ENCODE results near the gene GJC1.
"Not testable (repeated sequence)": the region's sequence is repeated elsewhere in the genome, so short reads cannot be mapped to it uniquely, and the experiment has no call there.

Gene GJC1

DNA sequence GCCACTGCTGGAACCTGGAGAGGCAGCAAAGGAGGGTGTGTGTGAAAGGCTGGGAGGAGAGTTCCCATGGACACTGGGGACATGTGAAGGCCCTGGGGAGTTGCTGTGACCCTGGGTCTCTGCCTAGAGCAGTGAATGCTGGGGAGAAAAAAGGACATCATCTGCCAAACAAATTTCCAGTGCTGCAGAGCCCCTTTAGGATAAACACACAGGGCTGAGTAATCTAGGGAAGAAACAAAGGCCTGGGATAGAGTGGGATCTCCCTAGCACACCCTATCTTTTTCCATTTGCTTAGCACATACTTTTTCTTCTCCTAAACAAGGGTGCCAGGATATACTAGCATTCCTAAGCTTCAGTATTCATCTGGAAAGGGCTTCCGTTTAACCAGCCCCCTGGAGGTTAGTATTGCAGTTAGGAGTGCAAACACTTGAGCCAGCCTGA is 14.3 kb upstream of the GJC1 start:
- DNase-seq (ENCODE audit: low read depth, low spot score), result peak; percentile 35

DNA sequence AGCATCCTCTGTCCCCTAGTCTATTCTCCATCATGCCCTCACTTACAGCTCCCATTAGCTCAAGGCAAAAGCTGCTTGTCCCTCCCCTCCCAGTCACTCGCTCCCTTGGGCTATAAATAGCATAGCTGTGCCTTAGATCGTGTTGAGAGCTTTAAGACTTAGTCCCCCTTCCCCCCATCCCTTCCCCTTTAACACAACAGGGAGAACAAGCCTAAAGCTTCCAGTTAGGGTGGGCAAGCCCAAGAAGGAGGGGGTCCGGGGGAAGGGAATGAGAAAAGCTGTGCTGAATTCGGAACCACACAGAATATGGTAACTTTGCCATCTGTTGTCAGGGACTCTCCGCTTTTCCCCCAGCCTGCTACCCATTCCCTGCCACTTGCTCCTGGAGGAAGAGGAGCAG is 12.7 kb upstream of the GJC1 start:
- peak; percentile 28 for DNase-seq (ENCODE audit: low read depth, low spot score)

DNA sequence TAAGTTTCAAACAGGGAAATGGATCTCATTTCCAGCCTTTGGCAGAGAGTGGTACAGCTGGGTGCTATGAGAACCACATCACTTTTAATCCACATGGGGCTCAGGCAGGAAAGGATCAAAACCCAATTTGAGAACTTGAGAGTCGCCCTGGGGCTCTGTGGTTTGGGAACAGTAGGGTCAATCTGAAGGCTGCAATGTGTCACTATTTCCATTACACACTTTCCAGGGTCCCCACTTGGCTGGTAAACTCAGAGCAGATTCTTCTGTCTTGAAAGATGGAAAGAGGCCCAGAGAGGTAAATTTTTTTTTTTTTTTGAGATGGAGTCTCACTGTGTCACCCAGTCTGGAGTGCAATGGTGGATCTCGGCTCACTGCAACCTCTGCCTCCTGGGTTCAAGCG is 10.8 kb upstream of the GJC1 start:
- DNase-seq (ENCODE audit: low read depth, low spot score), result no peak

- no peak for DNase-seq (ENCODE audit: low read depth, low spot score)
Observed at GRCh38 chr17:44840274-44840673, 10.2 kb upstream of the GJC1 start.

GRCh38 chr17:44837196-44837595 is 7.1 kb upstream of the GJC1 start:
- no peak for DNase-seq (ENCODE audit: low read depth, low spot score)

GRCh38 chr17:44832805-44833204 is 2.7 kb upstream of the GJC1 start:
- DNase-seq (ENCODE audit: low read depth, low spot score), result peak; percentile 28

DNA sequence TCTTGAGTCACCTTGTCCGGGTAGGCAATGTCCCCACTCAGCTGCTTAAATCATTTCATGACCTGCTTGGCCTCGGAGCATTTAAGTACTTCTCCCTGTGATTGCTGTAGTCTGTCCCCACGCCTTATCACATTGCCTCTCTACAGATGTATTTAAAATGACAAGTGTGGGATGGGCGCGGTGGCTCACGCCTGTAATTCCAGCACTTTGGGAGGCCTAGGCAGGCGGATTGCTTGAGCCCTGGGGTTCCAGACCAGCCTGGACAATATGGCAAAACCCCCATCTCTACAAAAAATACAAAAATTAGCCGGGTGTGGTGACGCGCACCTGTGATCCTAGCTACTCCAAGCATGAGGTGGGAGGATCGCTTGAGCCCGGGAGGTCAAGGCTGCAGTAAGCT is 1.3 kb upstream of the GJC1 start:
- DNase-seq (ENCODE audit: low read depth, low spot score), result no peak

DNA sequence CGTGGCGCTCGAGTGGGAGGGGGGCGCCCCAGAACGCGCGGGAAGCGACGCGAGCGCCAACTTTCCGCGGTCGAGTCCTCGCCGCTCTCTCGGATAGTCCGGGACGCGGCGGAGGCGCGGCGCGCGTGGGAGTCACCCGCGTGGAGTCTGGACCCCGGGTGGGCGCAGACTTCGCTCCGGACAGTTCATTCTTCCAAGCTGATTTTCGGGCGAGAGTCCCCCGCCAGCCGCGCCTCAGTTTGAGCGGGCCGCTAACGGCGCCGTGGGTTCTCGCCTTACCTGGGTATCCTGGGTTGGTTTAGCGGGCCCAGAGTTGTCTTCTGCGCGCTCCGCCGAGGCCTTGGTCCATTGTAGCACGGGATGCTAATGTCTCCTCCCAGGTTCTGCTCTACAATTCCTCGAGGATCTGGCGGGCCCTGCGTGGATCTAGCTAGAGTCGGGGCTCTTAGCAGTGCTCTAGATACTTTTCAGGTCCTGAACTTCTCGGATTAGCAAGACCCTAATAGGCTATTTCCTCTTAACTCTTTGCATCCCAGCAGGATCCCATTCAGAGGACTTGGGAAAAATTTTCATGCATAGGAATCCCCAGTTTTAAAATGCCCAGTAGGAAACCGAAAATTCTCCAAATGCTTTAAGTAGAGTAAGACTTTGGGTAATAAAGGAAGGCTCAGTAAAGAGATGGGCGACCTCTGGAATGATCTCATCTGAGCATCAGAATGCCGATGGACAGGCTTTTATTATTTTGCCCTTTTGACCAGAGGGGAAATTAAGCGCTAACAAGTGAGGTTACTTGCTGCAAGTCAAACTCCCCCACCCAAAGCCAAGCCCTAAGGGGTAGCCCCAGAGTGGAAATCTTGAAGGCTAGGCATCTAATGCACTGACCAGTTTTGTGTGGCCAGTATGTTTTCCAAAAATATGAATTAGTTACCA is 537 bp upstream of the GJC1 start:
- DNase-seq (ENCODE audit: low read depth, low spot score), result peak; percentile 88

DNA sequence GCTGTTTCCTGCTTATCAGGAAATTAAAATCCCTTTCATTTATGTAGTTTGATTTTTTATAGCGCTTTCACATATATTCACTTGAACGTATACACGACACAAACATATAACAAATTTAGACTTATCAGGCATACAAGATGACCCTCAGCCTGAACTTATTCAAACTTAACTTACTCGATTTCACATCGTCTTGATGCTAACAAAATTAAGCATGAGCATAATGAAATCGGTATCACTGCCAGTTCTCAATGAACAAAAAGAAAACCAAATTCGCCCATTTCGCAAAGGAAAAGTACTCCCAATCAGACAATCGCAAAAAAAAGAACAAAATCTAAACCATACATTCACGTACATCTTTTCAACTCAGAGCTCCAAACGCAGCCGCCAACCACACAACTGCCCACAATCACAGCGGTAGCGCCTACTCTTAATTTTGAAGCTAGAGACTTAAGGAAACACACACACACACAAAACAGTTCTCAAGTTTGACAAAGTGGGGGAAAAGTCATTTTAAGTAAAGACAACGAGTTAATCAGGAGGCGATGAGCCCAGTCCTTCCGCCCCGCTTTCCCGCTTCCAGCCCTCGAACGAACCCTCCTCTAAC is 1.1 kb downstream of the GJC1 start:
- DNase-seq (ENCODE audit: low read depth, low spot score), result no peak

GRCh38 chr17:44827863-44828262 is 2.2 kb downstream of the GJC1 start:
- no peak for DNase-seq (ENCODE audit: low read depth, low spot score)

GRCh38 chr17:44826123-44826790 is 3.8 kb downstream of the GJC1 start:
- DNase-seq (ENCODE audit: low read depth, low spot score), result no peak

DNA sequence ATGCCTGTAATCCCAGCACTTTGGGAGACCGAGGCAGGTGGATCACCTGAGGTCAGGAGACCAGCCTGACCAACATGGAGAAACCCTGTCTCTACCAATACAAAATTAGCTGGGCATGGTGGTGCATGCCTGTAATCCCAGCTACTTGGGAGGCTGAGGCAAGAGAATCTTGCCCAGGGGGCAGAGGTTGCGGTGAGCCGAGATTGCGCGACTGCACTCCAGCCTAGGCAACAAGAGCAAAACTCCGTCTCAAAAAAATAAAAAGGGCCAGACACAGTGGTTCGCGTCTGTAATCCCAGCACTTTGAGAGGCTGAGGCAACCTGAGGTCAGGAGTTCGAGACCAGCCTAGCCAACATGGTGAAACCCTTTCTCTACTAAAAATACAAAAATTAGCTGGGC is 4.9 kb downstream of the GJC1 start:
- not testable (repeated sequence) for DNase-seq (ENCODE audit: low read depth, low spot score)

DNA sequence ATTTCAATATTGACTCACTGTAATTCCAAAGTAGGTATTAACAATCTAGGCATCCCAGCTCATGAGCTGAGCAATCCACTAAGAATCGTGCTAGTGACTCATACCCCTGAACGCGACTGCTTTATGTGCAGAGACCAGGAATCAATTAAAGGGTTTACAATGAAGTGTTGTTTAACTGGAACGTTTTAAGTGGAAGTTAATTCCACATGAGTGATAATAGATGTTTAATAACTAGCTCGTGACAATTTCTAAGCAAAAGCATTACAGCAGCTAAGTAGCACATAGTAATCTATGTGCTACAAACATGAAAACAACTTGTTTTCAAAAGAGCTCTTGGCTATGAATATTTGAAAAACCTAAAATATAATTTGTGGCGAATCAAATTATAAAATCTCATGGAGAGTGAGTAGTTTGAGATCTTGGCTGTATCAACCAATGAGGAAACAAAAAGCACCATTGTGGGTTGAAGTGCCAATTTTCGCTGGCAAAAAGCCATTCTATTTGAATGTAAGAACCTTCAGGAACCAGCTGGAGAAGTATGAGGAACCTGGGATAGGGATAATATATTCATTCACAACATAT is 9.4 kb downstream of the GJC1 start:
- no peak for DNase-seq (ENCODE audit: low read depth, low spot score)

DNA sequence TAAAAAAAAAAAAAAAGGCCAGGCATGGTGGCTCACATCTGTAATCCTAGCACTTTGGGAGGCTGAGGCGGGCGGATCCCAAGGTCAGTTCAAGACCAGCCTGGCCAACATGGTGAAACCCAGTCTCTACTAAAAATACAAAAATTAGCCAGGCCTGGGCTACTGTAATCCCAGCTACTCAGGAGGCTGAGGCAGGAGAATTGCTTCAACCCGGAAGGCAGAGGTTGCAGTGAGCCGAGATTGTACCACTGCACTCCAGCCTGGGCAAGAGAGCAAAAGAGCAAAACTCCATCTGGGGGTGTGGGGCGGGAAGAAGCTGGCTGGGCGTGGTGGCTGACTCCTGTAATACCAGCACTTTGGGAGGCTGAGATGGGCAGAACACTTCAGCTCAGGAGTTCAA is 11.6 kb downstream of the GJC1 start:
- DNase-seq (ENCODE audit: low read depth, low spot score), result not testable (repeated sequence)

- no peak for DNase-seq (ENCODE audit: low read depth, low spot score)
Observed at GRCh38 chr17:44812263-44812662, 17.8 kb downstream of the GJC1 start.

DNA sequence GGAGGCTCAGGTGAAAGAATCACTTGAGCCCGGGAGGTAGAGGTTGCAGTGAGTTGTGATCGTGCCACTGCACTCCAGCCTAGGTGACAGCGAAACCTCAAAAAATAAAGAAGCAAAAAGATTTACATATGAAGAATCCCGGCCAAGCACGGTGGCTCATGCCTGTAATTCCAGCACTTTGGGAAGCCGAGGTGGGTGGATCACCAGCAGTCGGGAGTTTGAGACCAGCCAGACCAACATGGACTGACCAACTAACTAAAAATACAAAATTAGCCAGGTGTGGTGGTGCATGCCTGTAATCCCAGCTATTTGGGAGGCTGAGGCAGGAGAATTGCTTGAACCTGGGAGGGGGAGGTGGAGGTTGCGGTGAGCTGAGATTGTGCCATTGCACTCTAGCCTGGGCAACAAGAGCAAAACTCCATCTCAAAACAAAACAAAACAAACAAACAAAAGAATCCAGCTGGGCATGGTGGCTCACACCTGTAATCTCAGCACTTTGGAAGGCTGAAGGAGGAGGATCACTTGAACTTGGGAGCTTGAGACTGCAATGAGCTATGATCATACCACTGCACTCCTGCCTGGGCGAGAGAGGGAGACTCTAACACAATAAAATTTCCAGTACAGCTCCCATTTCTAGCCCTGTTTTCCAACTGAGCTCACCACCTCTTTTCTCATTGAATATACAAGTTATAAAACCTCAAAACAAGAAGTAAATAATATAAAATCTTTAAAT is 21.3 kb downstream of the GJC1 start:
- DNase-seq (ENCODE audit: low read depth, low spot score), result not testable (repeated sequence)

DNA sequence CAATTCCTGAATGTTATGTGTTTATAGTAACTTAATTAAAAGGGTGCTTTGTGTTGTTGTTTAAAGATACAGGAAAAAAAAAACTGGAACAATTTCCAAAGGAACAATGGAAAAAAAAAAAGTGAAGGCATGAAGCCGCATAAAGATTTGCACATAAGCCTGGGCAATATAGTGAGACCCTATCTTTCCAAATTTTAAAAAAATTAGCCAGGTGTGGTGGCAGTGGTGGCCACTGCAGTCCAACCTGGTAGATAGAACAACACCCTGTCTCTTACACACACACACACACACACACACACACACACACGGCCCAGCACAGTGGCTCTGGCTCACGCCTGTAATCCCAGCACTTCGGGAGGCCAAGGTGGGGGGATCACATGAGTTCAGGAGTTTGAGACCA is 21.9 kb downstream of the GJC1 start:
- no peak for DNase-seq (ENCODE audit: low read depth, low spot score)

- no peak for DNase-seq (ENCODE audit: low read depth, low spot score)
Observed at GRCh38 chr17:44807817-44808155, 22.3 kb downstream of the GJC1 start.

GRCh38 chr17:44807093-44807816 is 22.8 kb downstream of the GJC1 start:
- no peak for DNase-seq (ENCODE audit: low read depth, low spot score)

- DNase-seq (ENCODE audit: low read depth, low spot score), result no peak
Observed at GRCh38 chr17:44804302-44805089, 25.6 kb downstream of the GJC1 start.
